Measurements from ENCODE around the gene CARF.

CARF gene

GRCh38 chr2:202911512-202912341 lies at the start of gene CARF, which contains the start of gene WDR12:
Gene CARF, plus strand, starts transcription at chr2:202912275. Its CDS starts 29,628 bp downstream, at chr2:202941903.
Gene WDR12, minus strand, starts transcription at chr2:202911673. Its CDS starts 197 bp downstream, at chr2:202911476.
- no peaks in the 10 kb centered on the region for H3K9me2 ChIP-seq (replicated peaks; ENCODE audit: insufficient read depth, low read length)
- H3K9ac ChIP-seq (ENCODE audit: low read length): peak within 1 kb of the TSS; percentile 90
- no peaks in the 10 kb centered on the region for H4K20me1 ChIP-seq (ENCODE audit: low read depth, low read length)
- no peaks in the 10 kb centered on the region for H3K27me3 ChIP-seq (ENCODE audit: low read length)
- H3K27ac ChIP-seq (ENCODE audit: low read depth, low read length): peak within 1 kb of the TSS; percentile 91
- peaks cover 44% of the 10 kb centered on the region for H3K79me2 ChIP-seq (ENCODE audit: insufficient read depth, low read length)
- H2AFZ ChIP-seq (ENCODE audit: low read depth, low read length, severe bottlenecking): peak within 1 kb of the TSS; percentile 99
- H3K36me3 ChIP-seq (ENCODE audit: low read length): peaks cover 6% of the 10 kb centered on the region; the same call in 1 of the 2 replicates
- H3F3A ChIP-seq (ENCODE audit: insufficient read depth): 0 out of 2 replicates have a peak, but pooled peaks cover 2% of the 10 kb centered on the region
- peak within 1 kb of the TSS; percentile 100 for H3K4me2 ChIP-seq (ENCODE audit: low read depth, low read length, poor library complexity, severe bottlenecking)
- H3K4me3 ChIP-seq (ENCODE audit: insufficient read depth, low read length, poor library complexity, severe bottlenecking): peak within 1 kb of the TSS; percentile 100
- TF ChIP-seq EZH2phosphoT487 (conservative IDR thresholded peaks at IDR 0.05; ENCODE audit: low read length) (no peak), CTCF (IDR thresholded peaks at IDR 0.05; ENCODE audit: insufficient read depth, low read length, poor library complexity, severe bottlenecking) (no peak)
- H3K9me3 ChIP-seq (ENCODE audit: insufficient read depth, low read length): no peaks in the 10 kb centered on the region

GRCh38 chr2:202870431-202871299 lies 41.4 kb upstream of the CARF start:
- Histone ChIP-seq H2AFZ (ENCODE audit: low read depth, low read length, severe bottlenecking) (peak overlapping the region; percentile 99), H4K20me1 (ENCODE audit: low read depth, low read length) (no peaks in the 10 kb centered on the region), H3K27ac (ENCODE audit: low read depth, low read length) (no peak overlapping the region), H3K27me3 (ENCODE audit: low read length) (no peaks in the 10 kb centered on the region), H3K4me2 (ENCODE audit: low read depth, low read length, poor library complexity, severe bottlenecking) (peak overlapping the region; percentile 88), H3K79me2 (ENCODE audit: insufficient read depth, low read length) (no peaks in the 10 kb centered on the region), H3F3A (ENCODE audit: insufficient read depth) (peaks cover 27% of the 10 kb centered on the region), H3K9me2 (replicated peaks; ENCODE audit: insufficient read depth, low read length) (no peaks in the 10 kb centered on the region), H3K36me3 (ENCODE audit: low read length) (no peaks in the 10 kb centered on the region; the same call in 1 of the 2 replicates), H3K4me3 (ENCODE audit: insufficient read depth, low read length, poor library complexity, severe bottlenecking) (peak overlapping the region; percentile 76), H3K9ac (ENCODE audit: low read length) (peak overlapping the region; percentile 72), H3K9me3 (ENCODE audit: insufficient read depth, low read length) (no peaks in the 10 kb centered on the region)
- TF ChIP-seq CTCF (IDR thresholded peaks at IDR 0.05; ENCODE audit: insufficient read depth, low read length, poor library complexity, severe bottlenecking) (peak; percentile 69), EZH2phosphoT487 (conservative IDR thresholded peaks at IDR 0.05; ENCODE audit: low read length) (no peak)

GRCh38 chr2:202871300-202872141 lies 40.6 kb upstream of the CARF start, which contains the start of gene ICA1L:
Gene ICA1L, minus strand, starts transcription at chr2:202871766. Its CDS starts 42,757 bp downstream, at chr2:202829009.
- peak within 1 kb of the TSS; percentile 88 for H3K4me2 ChIP-seq (ENCODE audit: low read depth, low read length, poor library complexity, severe bottlenecking)
- no peaks in the 10 kb centered on the region for H3K9me2 ChIP-seq (replicated peaks; ENCODE audit: insufficient read depth, low read length)
- no peaks in the 10 kb centered on the region for H4K20me1 ChIP-seq (ENCODE audit: low read depth, low read length)
- no peaks in the 10 kb centered on the region for H3K27me3 ChIP-seq (ENCODE audit: low read length)
- H3K9me3 ChIP-seq (ENCODE audit: insufficient read depth, low read length): no peaks in the 10 kb centered on the region
- H3K36me3 ChIP-seq (ENCODE audit: low read length): no peaks in the 10 kb centered on the region; the same call in 1 of the 2 replicates
- H2AFZ ChIP-seq (ENCODE audit: low read depth, low read length, severe bottlenecking): peak within 1 kb of the TSS; percentile 99
- H3K79me2 ChIP-seq (ENCODE audit: insufficient read depth, low read length): no peaks in the 10 kb centered on the region
- H3K9ac ChIP-seq (ENCODE audit: low read length): peak within 1 kb of the TSS; percentile 72
- no peak for TF ChIP-seq EZH2phosphoT487 (conservative IDR thresholded peaks at IDR 0.05; ENCODE audit: low read length)
- no peak for TF ChIP-seq CTCF (IDR thresholded peaks at IDR 0.05; ENCODE audit: insufficient read depth, low read length, poor library complexity, severe bottlenecking)
- peaks cover 35% of the 10 kb centered on the region for H3F3A ChIP-seq (ENCODE audit: insufficient read depth)
- peak within 1 kb of the TSS; percentile 76 for H3K4me3 ChIP-seq (ENCODE audit: insufficient read depth, low read length, poor library complexity, severe bottlenecking)
- no peak within 1 kb of the TSS for H3K27ac ChIP-seq (ENCODE audit: low read depth, low read length)
